Retinal pigment epithelial cell (primary cell): ENCODE measurements around the gene HSD17B1.
A peak's percentile ranks its signal among the peaks of the same experiment; 100 is the strongest.

ENCODE experiments used
- DNase-seq: peaks from one replicate; pipeline ENCODE4 v3.0.0-alpha.2; 2010; ENCODE audit warnings: low read depth
- H3K4me3 ChIP-seq: 2 replicates; pipeline ENCODE4 v1.5.1; 2011; ENCODE audit warnings: mild to moderate bottlenecking, low read length, control low read depth, moderate library complexity
- CTCF ChIP-seq: conservative IDR thresholded peaks from 2 replicates; pipeline ENCODE4 v1.5.1; 2011; ENCODE audit warnings: low read depth, low read length, control low read depth, inconsistent platforms

The HSD17B1 gene

GRCh38 chr17:42547001-42547461 is 5.7 kb upstream of the HSD17B1 start:
- H3K4me3 ChIP-seq, result no peak overlapping the region
- no peak for TF ChIP-seq CTCF
- DNase-seq, result no peak

DNA sequence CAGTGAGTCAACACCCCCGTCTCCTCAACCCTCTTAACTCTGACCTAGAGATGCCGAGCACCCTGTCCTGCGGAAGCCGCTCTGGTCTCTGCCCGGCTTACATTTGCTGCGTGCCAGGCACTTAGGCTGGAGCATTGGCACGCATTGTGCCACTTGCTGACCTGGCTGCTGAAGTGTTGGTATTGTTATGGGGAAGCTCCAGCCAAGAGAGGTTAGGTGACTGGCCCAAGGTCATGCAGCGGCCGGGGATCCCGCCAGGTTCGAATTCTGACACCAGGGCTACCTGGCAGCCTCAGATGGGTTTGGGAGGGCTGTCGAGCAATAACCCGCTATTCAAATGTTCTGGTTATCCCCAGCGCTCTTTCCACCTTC is 5.0 kb upstream of the HSD17B1 start:
- DNase-seq, result no peak
- no peak overlapping the region for H3K4me3 ChIP-seq

GRCh38 chr17:42548070-42548837 is 4.5 kb upstream of the HSD17B1 start:
- peak; percentile 68 for TF ChIP-seq CTCF
- H3K4me3 ChIP-seq, result peak overlapping the region; percentile 41
- DNase-seq, result no peak

More for the DNA sequence above, 5.0 kb upstream of the HSD17B1 start:
- no peak for TF ChIP-seq CTCF

- TF ChIP-seq CTCF, result no peak
- no peak for DNase-seq
Measured at GRCh38 chr17:42548993-42549755, 3.5 kb upstream of the HSD17B1 start.

GRCh38 chr17:42553161-42553818 is 567 bp downstream of the HSD17B1 start:
- no peak for DNase-seq

More at GRCh38 chr17:42548993-42549755, 3.5 kb upstream of the HSD17B1 start:
- H3K4me3 ChIP-seq, result peak overlapping the region; percentile 41

GRCh38 chr17:42553866-42554249 is 1.1 kb downstream of the HSD17B1 start:
- no peak for DNase-seq
- peak; percentile 7 for TF ChIP-seq CTCF

More at GRCh38 chr17:42553161-42553818, 567 bp downstream of the HSD17B1 start:
- no peak overlapping the region for H3K4me3 ChIP-seq
- no peak for TF ChIP-seq CTCF

More at GRCh38 chr17:42553866-42554249, 1.1 kb downstream of the HSD17B1 start:
- peak overlapping the region; percentile 83 for H3K4me3 ChIP-seq
